NCI-H446 treated with DMSO at 0.1 percent for 48 hours (cell line): ENCODE data around the gene MARCHF9.

Source experiments
- DNase-seq: peaks from one replicate; lab custom pipeline; 2025; lab: John Stamatoyannopoulos, UW

The MARCHF9 gene

DNA sequence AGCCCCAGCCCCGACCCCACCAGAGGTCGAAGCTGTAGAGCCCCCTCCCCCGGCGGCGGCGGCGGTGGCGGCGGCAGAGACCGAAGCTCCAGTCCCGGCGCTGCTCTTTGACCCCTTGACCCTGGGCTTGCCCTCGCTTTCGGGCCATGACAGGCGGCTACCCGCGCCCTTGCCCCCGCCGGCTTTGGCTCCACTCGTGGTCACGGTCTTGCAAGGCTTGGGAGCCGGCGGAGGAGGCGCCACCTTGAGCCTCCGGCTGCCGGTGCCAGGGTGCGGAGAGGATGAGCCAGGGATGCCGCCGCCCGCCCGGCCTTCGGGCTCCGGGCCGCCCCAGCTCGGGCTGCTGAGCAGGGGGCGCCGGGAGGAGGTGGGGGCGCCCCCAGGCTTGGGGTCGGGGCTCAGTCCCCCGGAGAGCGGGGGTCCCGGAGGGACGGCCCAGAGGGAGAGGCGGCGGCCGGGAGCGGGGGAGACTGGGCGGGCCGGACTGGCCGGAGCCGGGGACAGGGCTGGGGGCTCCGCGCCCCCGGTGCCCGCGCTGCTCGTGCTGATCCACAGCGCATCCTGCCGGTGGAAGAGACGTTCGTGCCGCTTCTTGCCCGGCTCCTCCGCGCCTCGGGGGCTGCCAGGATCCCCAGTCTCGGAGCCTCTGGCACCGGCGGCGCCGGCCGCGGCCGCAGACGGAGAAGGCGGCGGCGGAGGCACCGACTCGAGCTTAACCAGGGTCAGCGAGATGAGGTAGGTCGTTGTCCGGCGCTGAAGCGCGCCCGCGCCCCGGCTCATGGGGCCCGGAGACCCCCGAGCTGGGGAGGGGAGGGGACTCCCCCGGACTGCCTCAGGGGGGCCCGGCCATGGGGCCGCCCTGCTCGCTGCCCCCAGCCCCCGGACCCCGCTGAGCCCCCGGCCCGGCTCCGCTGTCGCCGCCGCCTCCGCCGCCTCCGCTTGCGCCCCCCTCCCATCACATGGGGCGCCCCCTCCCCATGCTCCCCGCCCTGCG is 17.1 kb upstream of the MARCHF9 start:
- DNase-seq = no peak

DNA sequence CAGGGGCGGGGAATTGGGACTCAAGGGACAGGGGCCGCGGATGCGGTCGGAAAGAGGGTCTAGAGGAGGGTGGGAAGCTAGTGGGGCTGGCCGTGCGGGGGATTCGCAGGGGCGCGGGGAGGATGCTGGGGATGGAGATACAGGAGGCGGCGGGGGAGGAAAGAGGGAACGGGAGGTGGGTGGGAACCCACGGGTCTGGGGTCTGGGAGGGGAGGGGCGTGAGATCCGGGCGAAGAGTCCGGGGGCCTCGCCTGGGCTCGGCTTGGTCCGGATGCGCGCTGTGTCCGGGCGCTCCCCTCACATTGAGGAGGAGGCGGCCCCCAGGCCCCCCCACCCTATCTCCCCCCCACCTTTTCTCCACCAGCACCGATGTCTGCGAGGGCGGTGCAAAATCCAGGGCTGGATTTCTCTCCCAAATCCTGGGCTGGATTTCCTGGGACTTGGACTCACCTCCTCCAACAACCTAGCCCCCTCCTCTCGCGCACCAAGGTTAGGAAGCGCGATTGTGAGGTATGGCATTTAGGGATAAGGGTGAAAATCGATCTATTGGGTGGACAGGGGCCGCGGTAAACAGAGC is 16.2 kb upstream of the MARCHF9 start, which contains the start of gene AGAP2:
Gene AGAP2, minus strand, starts transcription at position 82 of the 577 bp plus-strand sequence. CDS start 496 bp downstream, outside the sequence.
- DNase-seq = no peak

DNA sequence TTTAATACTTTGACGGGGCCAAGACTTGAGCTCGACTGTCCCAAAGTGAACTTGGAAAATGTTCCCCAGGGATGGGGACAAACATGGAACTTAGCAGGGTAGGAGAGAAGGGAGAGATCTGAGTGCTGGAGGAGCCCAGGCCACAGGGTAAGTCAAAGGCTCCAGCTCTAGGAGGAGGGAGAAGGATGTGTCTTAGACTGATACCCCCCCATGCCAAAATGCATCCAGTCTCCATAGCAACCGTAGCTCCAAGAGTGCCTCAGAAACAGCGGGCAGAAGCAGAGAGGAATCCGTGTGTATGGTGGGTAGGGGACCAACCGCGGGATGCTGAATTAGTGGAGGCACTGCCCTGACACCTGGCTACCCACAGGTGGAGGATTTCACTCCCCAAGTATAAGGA is 15.5 kb upstream of the MARCHF9 start:
- no peak for DNase-seq

DNA sequence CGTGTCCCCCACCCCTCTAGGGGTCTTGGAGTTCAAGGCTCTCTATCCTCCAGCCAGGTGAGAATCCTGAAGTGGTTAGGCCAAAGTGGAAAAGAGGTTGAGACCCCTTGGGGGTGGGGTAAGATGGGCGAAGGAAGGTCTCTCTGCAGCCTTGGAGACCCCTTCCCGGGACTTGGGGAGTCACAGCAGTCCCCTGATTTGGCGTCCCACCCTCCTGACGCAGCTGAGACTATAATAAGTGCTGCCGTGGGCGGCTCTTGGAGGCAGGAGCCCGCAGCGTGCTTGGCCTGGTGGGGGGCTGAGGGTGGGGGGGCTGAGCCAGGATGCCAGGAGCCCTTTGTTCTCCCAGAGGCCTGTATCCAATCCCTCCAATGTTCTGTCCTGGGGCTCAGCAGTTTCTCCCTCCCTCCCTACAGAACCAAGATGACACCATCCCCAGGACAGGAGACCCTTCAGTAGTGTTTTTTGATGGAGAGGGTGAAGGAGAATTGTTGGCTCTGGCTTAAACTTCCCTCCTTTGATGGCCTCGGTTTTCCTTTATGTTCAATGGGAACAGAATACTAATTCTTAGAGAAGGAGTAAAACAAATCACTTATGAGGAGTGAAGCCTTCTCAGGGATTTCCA is 14.9 kb upstream of the MARCHF9 start:
- no peak for DNase-seq

DNA sequence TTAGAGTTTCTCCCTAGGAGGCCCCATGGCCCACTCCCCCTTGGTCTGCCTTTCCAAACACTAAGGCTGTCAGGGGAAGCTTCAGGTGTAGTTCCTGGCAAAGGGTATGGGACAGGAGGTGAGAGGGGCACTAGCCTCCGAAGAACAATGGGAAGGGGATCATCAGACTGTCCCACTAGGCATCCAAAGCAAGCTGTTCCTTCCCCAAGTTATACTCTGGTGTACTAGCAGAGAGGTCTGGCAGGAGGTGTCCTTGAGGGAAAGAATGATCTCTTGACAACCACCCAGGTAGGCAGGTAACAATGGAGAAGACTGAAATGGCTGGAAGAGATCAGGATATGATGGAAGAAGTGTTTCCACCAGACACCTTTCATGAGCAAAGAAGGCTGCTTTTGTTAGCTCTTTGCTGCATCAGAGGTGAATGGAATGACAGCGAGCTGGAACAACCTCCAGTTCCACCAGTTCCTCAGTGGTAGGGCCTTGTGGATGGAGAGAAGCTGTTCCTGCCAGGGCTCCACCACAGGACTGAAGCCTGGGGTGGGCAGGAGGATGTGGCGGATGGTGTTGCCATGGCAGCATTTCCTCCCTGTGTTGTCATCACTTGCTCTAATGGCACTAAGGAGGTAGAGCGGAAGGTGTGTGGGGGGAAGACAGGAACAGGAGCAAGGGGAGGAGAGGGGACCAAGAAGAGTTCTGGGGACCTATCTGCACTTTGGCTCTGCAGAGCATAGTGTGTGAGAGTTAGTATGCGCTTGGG is 14.1 kb upstream of the MARCHF9 start:
- DNase-seq = no peak

DNA sequence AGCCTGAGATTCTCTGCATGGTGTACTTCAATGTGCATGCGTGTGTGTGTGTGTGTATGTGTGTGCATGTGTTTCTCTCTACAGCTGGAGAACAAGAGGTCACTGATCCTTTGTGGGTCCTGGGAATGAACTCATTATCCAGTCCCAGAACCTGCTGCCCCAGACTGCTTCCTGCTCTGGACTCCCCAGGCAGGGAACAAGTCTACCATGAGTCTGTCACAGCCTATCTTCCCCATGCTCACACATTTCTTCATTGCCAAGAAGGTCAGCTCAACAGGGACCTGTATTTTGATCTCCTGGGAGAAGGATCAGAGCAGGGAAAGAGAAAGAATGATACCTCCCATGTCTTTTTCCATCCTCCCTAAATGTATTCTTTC is 13.5 kb upstream of the MARCHF9 start:
- no peak for DNase-seq

DNA sequence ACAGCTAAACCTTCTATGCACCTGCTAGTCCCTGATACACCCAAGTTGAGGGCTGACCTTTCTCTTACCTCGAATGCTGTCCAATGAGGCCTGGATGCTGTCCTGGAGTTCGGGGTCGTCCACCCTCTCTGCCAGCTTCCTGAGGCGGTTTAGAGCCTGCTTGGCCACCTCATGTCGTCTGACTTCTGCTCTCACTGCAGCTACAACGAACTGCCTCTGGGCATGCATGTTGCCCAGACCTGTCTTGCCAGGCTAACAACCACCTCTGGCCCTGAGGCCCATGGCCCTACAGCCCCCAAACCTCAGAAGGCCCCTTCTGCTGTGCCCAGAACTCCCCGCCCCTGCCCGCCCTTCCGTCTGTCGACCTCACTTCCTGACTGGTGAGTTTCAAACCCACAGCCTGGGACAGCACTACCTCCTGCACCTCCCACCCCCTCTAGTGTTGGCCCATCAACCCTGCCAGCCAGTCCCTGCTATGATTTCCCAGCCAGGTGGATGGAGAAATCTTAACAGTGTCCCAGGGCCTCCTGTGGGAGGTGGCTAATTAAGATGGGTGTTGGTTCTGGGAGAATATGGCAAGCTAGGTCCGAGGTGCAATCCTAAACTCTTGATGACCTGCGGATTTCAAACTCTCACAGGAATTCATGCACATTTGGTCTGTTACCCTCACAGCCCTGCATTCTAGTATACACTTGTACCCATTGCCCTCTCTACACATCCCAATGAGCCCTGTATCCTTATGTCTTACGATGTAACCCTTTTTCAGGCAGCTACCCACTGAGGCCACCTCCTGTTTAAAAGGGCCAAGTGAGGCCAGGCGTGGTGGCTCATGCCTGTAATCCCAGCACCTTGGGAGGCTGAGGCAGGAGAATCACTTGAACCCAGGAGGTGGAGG is 12.8 kb upstream of the MARCHF9 start:
- DNase-seq = no peak

DNA sequence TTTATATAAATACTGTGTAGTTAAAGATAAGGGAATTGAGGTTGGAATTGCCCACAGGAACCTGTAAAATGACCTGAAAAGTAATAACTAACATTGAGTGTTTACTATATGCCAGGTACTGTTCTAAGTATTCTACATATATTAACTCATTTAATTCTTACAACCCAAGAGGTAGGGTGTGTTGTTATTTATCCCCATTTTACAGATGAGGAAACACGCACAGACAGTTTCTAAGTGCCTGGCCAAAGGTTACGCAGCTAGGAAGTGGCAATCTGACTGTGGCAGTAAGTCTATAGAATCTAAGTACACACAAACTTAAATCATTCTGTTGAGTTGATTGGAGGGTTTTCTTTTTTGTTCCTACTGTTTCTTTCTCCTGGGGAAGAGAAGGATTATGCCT is 11.1 kb upstream of the MARCHF9 start:
- no peak for DNase-seq

DNA sequence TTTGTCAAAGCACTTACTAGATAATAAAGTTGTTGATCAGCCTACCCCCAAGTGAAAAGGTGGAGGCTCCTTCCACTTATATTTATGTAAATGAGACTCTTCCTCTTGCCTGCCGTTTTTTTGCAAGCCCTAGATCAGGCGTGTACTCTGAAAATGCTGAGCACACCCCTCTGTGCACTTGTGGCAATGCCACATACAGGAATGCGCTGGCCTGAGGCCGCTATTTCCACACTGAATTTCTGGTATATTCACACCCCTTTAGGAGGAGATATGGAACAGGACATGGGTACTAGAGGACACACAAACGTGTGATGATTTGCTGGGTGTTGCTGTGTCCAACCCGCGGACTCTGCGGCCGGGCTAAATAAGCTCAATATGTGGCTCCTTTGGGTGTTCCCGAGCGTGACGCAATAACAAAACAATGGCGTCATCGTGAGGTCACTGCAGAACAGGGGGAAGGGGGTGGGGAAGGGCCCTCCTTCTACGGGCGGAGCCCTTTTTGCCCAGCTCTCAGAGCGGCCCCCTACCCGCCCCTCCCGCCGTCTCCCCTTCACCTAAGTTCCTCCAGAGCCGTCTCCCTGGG is 10.6 kb upstream of the MARCHF9 start:
- no peak for DNase-seq

DNA sequence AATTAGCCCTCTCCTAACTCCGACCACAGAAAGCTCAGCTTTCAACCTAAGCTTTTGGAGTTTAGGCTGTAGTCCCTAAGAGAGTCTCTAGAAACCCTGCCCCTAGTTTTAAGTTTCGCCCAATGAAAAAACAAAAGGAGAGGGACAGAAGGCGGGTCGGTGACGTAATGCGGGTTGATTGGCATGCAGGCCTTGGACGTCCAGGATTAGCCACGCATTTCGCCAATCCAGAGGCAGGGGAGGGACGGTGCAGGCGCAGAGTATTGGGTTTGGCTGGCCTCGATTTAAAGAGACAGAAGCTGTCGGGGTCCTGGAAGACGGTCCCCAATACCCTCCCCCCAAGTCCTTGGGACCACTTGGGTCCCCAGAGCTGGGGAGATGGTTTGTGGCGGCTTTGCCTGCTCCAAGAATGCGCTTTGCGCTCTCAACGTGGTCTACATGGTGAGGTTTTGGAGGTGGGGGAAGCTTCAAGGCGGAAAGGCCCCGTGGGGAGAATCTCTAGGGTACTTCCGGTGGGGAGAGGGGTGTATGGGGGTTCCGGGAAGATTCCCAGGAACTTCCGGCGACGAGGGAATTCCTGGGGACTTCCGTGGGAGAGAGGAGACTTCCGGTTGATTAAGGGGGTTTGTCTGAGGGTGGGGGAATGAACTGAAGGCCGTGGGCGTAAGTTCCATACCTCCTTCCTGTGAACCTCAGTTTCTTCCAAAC is 10.0 kb upstream of the MARCHF9 start, which contains the start of gene TSPAN31:
Gene TSPAN31, plus strand, starts transcription at position 263 of the 708 bp plus-strand sequence. Its CDS starts 116 bp downstream, at position 379.
- peak; percentile 96 for DNase-seq

DNA sequence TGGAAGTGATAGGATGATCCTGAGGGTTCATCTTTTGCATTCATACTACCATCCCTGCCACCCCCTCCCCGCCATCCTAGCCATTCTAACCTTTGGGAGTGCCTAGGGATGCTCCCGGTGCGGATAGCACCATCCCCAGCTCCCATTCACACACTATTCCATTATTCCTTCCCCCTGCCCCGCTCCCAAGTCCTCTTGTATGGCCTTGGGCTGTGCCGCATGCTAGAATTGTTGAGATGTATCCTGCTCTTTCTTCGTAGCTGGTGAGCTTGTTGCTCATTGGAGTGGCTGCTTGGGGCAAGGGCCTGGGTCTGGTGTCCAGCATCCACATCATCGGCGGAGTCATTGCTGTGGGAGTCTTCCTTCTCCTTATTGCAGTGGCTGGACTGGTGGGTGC is 9.4 kb upstream of the MARCHF9 start:
- no peak for DNase-seq

DNA sequence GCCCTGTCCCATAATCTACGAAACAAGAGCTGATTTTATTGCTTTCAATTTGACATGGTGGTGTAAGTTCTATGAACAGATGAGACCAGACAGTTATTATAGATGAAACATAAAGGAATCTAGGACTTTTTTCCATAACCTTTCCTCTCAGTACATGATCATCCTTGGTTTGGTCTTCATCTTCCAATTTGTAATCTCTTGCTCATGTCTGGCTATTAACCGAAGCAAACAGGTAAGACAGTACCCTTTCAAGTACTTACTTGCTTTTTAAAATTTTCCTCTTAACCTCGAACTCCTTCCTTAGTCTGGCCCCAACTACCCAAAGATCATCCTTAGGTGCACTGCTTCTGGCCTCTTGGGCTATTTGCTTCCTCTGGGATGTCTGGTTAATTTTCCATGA is 8.9 kb upstream of the MARCHF9 start:
- no peak for DNase-seq

DNA sequence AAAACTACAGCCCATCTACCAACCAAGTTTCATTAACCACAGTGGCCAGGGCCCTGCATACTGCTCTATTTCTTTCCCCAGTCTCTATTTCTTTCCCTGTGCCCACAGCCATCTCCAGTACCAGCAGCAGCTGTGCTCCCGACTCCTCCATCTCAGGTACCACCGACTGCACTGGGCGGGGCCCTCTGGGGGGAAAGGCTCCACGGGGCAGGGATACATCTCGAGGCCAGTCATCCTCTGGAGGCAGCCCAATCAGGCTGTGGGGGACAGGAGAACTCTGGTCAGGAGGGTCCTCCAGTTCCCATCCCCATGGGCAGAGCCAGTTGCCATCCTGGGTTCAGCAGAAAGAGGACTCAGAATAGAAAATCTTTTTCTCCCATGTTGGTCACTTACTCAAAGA is 5.8 kb upstream of the MARCHF9 start:
- DNase-seq = no peak

DNA sequence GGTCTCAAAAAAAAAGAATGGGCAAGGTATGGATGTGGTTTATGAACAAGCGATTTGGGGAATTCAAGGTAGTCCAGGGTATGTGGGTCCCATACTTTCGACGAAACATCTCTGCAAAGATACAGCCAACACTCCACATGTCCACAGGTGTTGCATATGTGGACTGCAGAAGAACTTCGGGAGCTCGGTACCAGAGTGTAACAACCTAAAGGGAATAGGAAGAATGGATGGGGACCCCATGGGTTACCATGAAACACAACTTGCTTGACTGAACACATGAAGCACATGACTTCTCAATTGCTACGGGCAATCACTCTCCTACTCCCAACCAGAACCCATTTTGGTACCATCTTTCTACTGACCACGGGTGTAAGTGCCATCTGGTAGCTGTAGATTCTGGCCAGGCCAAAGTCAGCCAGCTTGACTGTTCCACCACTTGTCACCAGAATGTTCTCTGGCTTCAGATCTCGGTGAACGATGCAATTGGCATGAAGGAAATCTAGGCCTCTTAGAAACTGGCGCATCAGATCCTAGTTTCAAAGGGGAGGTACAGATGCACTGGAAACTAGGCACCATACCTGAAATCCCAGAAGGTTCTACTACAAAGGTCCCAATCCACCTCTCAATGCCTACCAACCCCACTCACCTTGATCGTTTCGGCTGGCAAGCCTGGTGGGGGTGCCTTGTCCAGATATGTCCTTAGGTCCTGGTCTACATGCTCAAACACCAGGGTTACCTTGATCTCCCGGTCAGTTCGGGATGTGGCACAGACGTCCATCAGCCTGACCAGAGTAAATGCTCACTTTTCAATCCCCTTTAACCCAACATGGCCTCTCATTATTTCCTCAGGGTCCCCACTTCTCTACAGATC is 4.1 kb upstream of the MARCHF9 start:
- no peak for DNase-seq

DNA sequence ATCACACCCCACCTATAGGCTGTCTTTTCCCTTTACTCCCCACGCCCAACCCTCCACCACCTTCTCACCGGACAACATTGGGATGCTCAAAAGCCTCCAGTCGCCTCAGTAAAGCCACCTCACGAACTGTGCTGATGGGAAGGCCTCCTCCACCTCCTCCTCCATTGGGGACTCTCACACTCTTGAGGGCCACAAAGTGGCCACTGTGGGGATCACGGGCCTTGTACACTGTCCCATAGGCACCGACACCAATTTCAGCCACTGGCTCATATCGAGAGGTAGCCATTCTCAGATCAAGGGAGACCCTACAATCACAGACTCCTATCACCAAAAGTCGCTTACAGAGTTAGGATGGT is 3.5 kb upstream of the MARCHF9 start:
- no peak for DNase-seq

DNA sequence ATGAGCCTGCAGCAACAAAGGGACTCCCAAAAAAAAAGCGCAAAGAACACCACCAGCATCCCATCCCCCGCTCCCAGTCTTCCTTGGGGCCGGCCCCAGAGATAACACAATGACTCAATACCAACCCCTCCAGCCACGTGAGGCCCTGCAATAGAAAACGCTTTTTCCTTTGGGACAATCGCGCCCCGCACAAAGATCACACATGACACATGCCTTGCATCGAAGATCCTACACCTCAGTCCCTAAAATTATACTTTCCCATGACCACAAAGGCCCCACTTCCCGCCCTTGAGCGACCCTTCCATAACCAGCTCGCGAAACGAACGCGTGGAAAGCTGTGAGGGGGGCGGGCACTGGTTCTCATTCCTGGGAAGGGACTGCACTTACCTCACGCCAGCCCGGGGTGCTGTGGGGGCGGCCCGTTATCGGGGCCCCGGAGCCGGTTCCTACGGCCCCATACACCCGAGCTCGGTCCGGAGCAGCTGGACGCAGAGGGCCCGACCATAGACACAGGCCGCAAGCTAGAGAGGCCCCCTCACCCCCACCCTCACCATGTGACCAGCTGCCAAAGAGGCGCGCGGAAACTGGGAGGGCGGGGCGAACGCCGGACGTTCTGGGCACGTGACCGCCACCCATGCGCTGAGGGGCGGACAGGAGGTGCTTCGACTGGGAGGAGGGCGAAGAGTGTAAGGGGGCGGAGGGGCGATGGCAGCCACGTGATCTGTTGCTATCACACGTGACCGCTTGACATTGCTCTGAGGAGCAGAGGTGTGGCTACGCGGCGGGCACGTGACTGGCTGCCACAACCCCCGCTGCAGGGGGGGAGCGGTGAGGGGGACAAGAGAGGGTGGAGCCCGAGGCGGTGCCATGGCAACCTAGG is 2.9 kb upstream of the MARCHF9 start, which contains the start of gene CDK4:
Gene CDK4, minus strand, starts transcription at position 523 of the 880 bp plus-strand sequence. CDS start 593 bp downstream, outside the sequence.
- DNase-seq = peak; percentile 98

DNA sequence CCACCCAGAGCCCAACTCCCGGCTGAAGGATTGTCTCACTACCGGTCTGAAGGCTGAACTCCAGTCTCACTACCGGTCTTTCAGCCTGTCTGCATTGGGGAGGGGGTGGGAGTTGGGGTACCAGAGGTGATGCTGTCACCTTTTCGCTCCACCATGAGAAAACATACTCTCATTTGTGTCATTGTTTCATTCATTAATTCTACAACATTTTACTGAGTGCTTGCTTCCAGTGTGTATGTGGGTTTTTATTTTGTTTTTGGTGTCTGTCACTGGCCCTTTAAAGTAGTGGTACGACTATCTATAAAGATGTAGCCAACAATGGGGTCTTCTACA is 2.3 kb upstream of the MARCHF9 start:
- no peak for DNase-seq

DNA sequence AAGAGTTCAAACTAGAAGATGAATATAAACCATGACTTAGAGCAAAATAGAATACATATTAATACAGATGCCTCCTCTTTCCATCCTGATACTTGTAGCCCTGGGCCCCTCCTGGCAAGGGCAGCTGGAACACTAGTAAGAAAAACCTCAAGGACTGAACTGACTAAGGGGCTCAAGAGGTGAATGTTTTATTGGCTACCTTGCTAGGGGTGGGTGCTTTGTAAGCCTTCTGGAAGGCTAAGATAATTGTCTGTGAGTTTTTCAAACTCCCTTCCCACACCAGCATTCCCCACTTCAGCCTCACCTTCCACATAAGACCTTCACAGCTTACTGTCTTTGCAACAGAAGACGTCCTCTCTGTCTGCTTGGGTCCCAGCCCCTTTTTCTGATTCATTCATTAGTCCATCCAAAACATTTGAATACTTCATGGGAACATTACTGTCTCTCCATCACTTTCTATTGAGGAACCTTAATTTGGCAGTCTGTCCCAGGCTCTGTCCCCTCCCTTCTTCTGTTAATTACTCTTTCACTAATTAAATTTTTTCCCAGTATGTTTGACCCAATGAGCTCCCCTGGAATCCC is 1.1 kb upstream of the MARCHF9 start:
- no peak for DNase-seq
